ENCODE measurements around the gene RUNX1.

GRCh38 chr21:34991366-34991957 lies 57.6 kb downstream of the RUNX1 start:
- TF ChIP-seq CTCF (conservative IDR thresholded peaks at IDR 0.05) (no peak), ZFX (IDR thresholded peaks at IDR 0.05) (no peak)

Data from C4-2B (cell line).